IMR-90 (cell line): ENCODE measurements around the gene BBS7. TPM values are rescaled to one million over a fixed set of nuclear protein-coding genes. Genes with fewer than 3 reads are reported as not detected.

ENCODE experiments used
- ATAC-seq: fragments of 200-7000 bp; cut with Tn5 transposase; 2 replicates; pipeline ENCODE4 v1.9.1; 2020; ENCODE audit warnings: low read depth, mild to moderate bottlenecking, moderate library complexity
- BruUV-seq: library from RNA; stranded (reverse); fragments of 400-500 nt; replicated peaks from 2 replicates; lab custom pipeline; 2021; lab: Mats Ljungman, UMichigan
- CTCF ChIA-PET: fragments of 300-600 bp; formaldehyde crosslinking; extraction: SDS; loops from one replicate; lab custom pipeline; 2021; ENCODE audit warnings: antibody characterized with exemption; lab: Yijun Ruan, JAX
- POLR2A ChIA-PET: fragments of 300-600 bp; sonication (Branson Sonifier 250); formaldehyde crosslinking; loops from one replicate; lab custom pipeline; 2022; ENCODE audit warnings: antibody characterized with exemption; ENCODE audit not compliant: unreplicated experiment; lab: Charles Lee
- DNase-seq: peaks from one replicate; pipeline ENCODE4 v3.0.0; 2013
- H2AFZ ChIP-seq: replicated peaks from 2 replicates; pipeline ENCODE3; 2013; ENCODE audit warnings: low read length, mild to moderate bottlenecking; ENCODE audit not compliant: poor library complexity
- H2AK5ac ChIP-seq: 2 replicates; pipeline ENCODE4 v1.6.1; 2013; ENCODE audit warnings: low read depth, low read length, inconsistent platforms
- H2AK9ac ChIP-seq: replicated peaks from 2 replicates; pipeline ENCODE3; 2013; ENCODE audit warnings: mild to moderate bottlenecking, low read depth, low read length, moderate library complexity; ENCODE audit not compliant: poor library complexity
- H2BK120ac ChIP-seq: 2 replicates; pipeline ENCODE4 v1.6.1; 2013; ENCODE audit warnings: low read depth, low read length, inconsistent platforms
- H2BK15ac ChIP-seq: 3 replicates; pipeline ENCODE4 v1.6.1; 2013; ENCODE audit warnings: low read depth, low read length, inconsistent platforms
- H2BK20ac ChIP-seq: 2 replicates; pipeline ENCODE4 v1.6.1; 2013; ENCODE audit warnings: low read depth, mild to moderate bottlenecking, inconsistent platforms, low read length, moderate library complexity
- H2BK5ac ChIP-seq: 2 replicates; pipeline ENCODE4 v1.6.1; 2013; ENCODE audit warnings: mild to moderate bottlenecking, low read depth, low read length, inconsistent platforms; ENCODE audit not compliant: poor library complexity, severe bottlenecking
- H3K14ac ChIP-seq: replicated peaks from 2 replicates; pipeline ENCODE4 v1.6.1; 2013; ENCODE audit warnings: low read depth, low read length, inconsistent platforms
- H3K18ac ChIP-seq: 2 replicates; pipeline ENCODE4 v1.6.1; 2013; ENCODE audit warnings: low read depth, low read length, control low read depth
- H3K23ac ChIP-seq: 2 replicates; pipeline ENCODE4 v1.6.1; 2013; ENCODE audit warnings: low read depth, low read length, inconsistent platforms
- H3K27ac ChIP-seq: 2 replicates; pipeline ENCODE4 v1.5.1; 2013; ENCODE audit warnings: mild to moderate bottlenecking, control low read depth, low read length; ENCODE audit not compliant: insufficient read depth
- H3K27me3 ChIP-seq: 2 replicates; pipeline ENCODE4 v1.6.1; 2013; ENCODE audit warnings: low read length; ENCODE audit not compliant: control insufficient read depth, insufficient read depth
- H3K36me3 ChIP-seq: 2 replicates; pipeline ENCODE4 v1.6.1; 2013; ENCODE audit warnings: low read length, mixed read lengths; ENCODE audit not compliant: control insufficient read depth, insufficient read depth
- H3K4ac ChIP-seq: 2 replicates; pipeline ENCODE4 v1.6.1; 2013; ENCODE audit warnings: low read depth, low read length, inconsistent platforms
- H3K4me1 ChIP-seq: 2 replicates; pipeline ENCODE4 v1.6.1; 2013; ENCODE audit warnings: low read length, mixed read lengths; ENCODE audit not compliant: control insufficient read depth, insufficient read depth
- H3K4me2 ChIP-seq: 2 replicates; pipeline ENCODE4 v1.6.1; 2013; ENCODE audit warnings: low read depth, mild to moderate bottlenecking, control low read depth, low read length, moderate library complexity
- H3K4me3 ChIP-seq: 2 replicates; pipeline ENCODE4 v1.5.1; 2013; ENCODE audit warnings: low read depth, mild to moderate bottlenecking, control low read depth, low read length, moderate library complexity; ENCODE audit not compliant: insufficient read depth
- H3K56ac ChIP-seq: 2 replicates; pipeline ENCODE4 v1.6.1; 2013; ENCODE audit warnings: low read length, inconsistent platforms; ENCODE audit not compliant: insufficient read depth; ENCODE audit errors: extremely low read depth
- H3K79me1 ChIP-seq, 2 experiments: 2 replicates each; pipeline ENCODE4 v1.6.1; 2013; ENCODE audit warnings: low read length in 2 of 2, inconsistent platforms in 1 of 2, low read depth in 1 of 2
- H3K9ac ChIP-seq: 2 replicates; pipeline ENCODE4 v1.6.1; 2013; ENCODE audit warnings: low read depth, low read length, control low read depth
- H3K9me1 ChIP-seq: 2 replicates; pipeline ENCODE4 v1.6.1; 2013; ENCODE audit warnings: low read length, inconsistent platforms; ENCODE audit not compliant: insufficient read depth
- H3K9me3 ChIP-seq: 2 replicates; pipeline ENCODE4 v1.6.1; 2013; ENCODE audit warnings: low read length; ENCODE audit not compliant: control insufficient read depth, insufficient read depth
- H4K20me1 ChIP-seq: 2 replicates; pipeline ENCODE4 v1.6.1; 2013; ENCODE audit warnings: low read length, inconsistent platforms; ENCODE audit not compliant: insufficient read depth
- H4K5ac ChIP-seq: 2 replicates; pipeline ENCODE4 v1.6.1; 2013; ENCODE audit warnings: mild to moderate bottlenecking, low read depth, low read length, control low read depth
- H4K8ac ChIP-seq, 2 experiments: 2 replicates each; pipeline ENCODE4 v1.6.1; 2013; ENCODE audit warnings: low read depth in 2 of 2, low read length in 2 of 2, control low read depth in 1 of 2, inconsistent platforms in 1 of 2
- H4K91ac ChIP-seq: 2 replicates; pipeline ENCODE4 v1.6.1; 2013; ENCODE audit warnings: low read depth, low read length, inconsistent platforms; ENCODE audit not compliant: insufficient read depth
- CHD1 ChIP-seq: IDR thresholded peaks from 2 replicates; pipeline ENCODE4 v1.6.1; 2012; ENCODE audit warnings: low read depth, low read length, improper control_type of control experiment
- MAZ ChIP-seq: IDR thresholded peaks from 2 replicates; pipeline ENCODE4 v1.6.1; 2012; ENCODE audit warnings: low read depth, mild to moderate bottlenecking, low read length, improper control_type of control experiment, moderate library complexity, borderline replicate concordance
- SMC3 ChIP-seq: fragments of 150-350 bp; IDR thresholded peaks from 2 replicates; pipeline ENCODE4 v1.6.1; 2016; ENCODE audit warnings: low read depth, mild to moderate bottlenecking, antibody characterized with exemption, low read length, moderate library complexity
- dilution Hi-C: fragments of 300-500 bp; cut with HindIII; formaldehyde crosslinking; loops from one replicate; pipeline ENCODE4 v1.14.3; 2018; ENCODE audit warnings: low sequenced_read_pairs; ENCODE audit not compliant: unreplicated experiment
- in situ Hi-C: fragments of 300-500 bp; cut with MboI; formaldehyde crosslinking; loops from 3 replicates; pipeline ENCODE4 v1.14.3; 2019; ENCODE audit warnings: low sequenced_read_pairs, inconsistent platforms, mixed read lengths
- intact Hi-C: fragments of 100-400 bp; cut with micrococcal nuclease; formaldehyde crosslinking; loops from 2 replicates; pipeline ENCODE4 v1.10.0; 2022
- polyA plus RNA-seq, 3 experiments: library from polyadenylated mRNA; depleted of rRNA; stranded (reverse); fragments of >200 nt; gene quantifications; 2 replicates each; pipeline ENCODE4 v1.2.3, GENCODE V29; 2012; ENCODE audit warnings: low replicate concordance in 1 of 3
- total RNA-seq: library from RNA; depleted of rRNA; stranded (reverse); fragments of >200 nt; gene quantifications from 2 replicates; pipeline ENCODE4 v1.2.3, GENCODE V29; 2012
- TF ChIP-seq, protein P1 (sequence below): conservative IDR thresholded peaks from 2 replicates; pipeline ENCODE4 v1.5.1; 2012; ENCODE audit warnings: mild to moderate bottlenecking, low read depth, low read length, improper control_type of control experiment

The BBS7 gene
- total and polyA plus RNA-seq, 2 of the 4 experiments (the other 2 are of a cell fraction) = 23.0 to 32.3 TPM

GRCh38 chr4:121811122-121811521, 59.2 kb downstream of the BBS7 start:
- ChIA-PET CTCF (no interaction called here), POLR2A (interaction anchor here (0.7 kb wide), 1 partner anchor 81 kb away, joined by 3 read pairs; no protein-coding TSS in a partner anchor)
- Histone ChIP-seq H3K36me3 (peaks cover 26% of the 10 kb centered on the region), H2AK9ac (no peak overlapping the region), H2BK5ac (no peak overlapping the region), H2AFZ (no peak overlapping the region), H4K5ac (no peak overlapping the region), H3K27me3 (no peaks in the 10 kb centered on the region), H3K4me3 (no peak overlapping the region), H2AK5ac (no peak overlapping the region), H3K9ac (no peak overlapping the region), H2BK20ac (no peak overlapping the region), H3K4me2 (no peak overlapping the region), H3K4me1 (no peaks in the 10 kb centered on the region; the same call in 1 of the 2 replicates), H3K23ac (no peak overlapping the region), H4K91ac (no peak overlapping the region), H4K20me1 (no peaks in the 10 kb centered on the region), H3K4ac (no peak overlapping the region), H3K18ac (no peak overlapping the region), H3K27ac (no peak overlapping the region), H3K9me1 (0 out of 2 replicates have a peak, but pooled peaks cover 2% of the 10 kb centered on the region), H3K79me1 (peaks cover 9 to 17% of the 10 kb centered on the region in 2 experiments; a peak in 3 of 4 replicates), H3K56ac (no peak overlapping the region), H2BK120ac (no peak overlapping the region), H3K14ac (no peak overlapping the region), H2BK15ac (no peak overlapping the region), H4K8ac (no peak overlapping the region), H3K9me3 (no peaks in the 10 kb centered on the region)
- in situ Hi-C loops = no loop called here
- dilution Hi-C loops = loop anchor here (10.0 kb wide), 1 partner anchor 146 kb away; no protein-coding TSS in a partner anchor
- no TSS peak for BruUV-seq
- ATAC-seq (no peak), DNase-seq (no peak)
- no peak for TF ChIP-seq CHD1
- no peak for TF ChIP-seq SMC3
- TF ChIP-seq MAZ = no peak
- TF ChIP-seq, protein P1, sequence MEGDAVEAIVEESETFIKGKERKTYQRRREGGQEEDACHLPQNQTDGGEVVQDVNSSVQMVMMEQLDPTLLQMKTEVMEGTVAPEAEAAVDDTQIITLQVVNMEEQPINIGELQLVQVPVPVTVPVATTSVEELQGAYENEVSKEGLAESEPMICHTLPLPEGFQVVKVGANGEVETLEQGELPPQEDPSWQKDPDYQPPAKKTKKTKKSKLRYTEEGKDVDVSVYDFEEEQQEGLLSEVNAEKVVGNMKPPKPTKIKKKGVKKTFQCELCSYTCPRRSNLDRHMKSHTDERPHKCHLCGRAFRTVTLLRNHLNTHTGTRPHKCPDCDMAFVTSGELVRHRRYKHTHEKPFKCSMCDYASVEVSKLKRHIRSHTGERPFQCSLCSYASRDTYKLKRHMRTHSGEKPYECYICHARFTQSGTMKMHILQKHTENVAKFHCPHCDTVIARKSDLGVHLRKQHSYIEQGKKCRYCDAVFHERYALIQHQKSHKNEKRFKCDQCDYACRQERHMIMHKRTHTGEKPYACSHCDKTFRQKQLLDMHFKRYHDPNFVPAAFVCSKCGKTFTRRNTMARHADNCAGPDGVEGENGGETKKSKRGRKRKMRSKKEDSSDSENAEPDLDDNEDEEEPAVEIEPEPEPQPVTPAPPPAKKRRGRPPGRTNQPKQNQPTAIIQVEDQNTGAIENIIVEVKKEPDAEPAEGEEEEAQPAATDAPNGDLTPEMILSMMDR = no peak
- intact Hi-C loops = no loop called here
